ENCODE measurements around the gene WASHC4.

Gene WASHC4

DNA sequence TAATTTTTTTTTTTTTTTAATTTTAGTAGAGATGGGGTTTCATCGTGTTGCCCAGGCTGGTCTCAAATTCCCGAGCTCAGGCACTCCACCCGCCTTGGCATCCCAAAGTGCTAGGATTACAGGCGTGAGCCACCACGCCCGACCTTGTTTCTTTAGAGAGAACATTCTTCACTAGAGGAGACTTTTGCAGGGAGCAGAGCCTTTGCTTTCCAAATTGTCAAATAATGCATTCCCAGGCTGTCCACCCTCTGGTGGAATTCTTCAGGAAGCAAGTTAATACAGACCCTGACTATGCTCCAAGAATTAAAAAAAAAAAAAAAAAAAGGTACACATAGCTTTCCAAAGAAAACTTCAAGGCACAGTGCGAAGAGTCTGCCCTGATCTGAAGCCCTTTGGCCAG is 30.1 kb upstream of the WASHC4 start:
- Histone ChIP-seq H3K27me3 (ENCODE audit: insufficient read depth, low read depth, severe bottlenecking) (no peaks in the 10 kb centered on the region), H3K27ac (no peak overlapping the region), H3K4me3 (ENCODE audit: low read depth, low read length) (no peak overlapping the region), H3K36me3 (no peaks in the 10 kb centered on the region), H3K9me3 (ENCODE audit: severe bottlenecking) (no peaks in the 10 kb centered on the region)
- TF ChIP-seq, protein P1, sequence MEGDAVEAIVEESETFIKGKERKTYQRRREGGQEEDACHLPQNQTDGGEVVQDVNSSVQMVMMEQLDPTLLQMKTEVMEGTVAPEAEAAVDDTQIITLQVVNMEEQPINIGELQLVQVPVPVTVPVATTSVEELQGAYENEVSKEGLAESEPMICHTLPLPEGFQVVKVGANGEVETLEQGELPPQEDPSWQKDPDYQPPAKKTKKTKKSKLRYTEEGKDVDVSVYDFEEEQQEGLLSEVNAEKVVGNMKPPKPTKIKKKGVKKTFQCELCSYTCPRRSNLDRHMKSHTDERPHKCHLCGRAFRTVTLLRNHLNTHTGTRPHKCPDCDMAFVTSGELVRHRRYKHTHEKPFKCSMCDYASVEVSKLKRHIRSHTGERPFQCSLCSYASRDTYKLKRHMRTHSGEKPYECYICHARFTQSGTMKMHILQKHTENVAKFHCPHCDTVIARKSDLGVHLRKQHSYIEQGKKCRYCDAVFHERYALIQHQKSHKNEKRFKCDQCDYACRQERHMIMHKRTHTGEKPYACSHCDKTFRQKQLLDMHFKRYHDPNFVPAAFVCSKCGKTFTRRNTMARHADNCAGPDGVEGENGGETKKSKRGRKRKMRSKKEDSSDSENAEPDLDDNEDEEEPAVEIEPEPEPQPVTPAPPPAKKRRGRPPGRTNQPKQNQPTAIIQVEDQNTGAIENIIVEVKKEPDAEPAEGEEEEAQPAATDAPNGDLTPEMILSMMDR (IDR thresholded peaks at IDR 0.05; ENCODE audit: low read depth, low read length) = no peak
- no peak for DNase-seq

DNA sequence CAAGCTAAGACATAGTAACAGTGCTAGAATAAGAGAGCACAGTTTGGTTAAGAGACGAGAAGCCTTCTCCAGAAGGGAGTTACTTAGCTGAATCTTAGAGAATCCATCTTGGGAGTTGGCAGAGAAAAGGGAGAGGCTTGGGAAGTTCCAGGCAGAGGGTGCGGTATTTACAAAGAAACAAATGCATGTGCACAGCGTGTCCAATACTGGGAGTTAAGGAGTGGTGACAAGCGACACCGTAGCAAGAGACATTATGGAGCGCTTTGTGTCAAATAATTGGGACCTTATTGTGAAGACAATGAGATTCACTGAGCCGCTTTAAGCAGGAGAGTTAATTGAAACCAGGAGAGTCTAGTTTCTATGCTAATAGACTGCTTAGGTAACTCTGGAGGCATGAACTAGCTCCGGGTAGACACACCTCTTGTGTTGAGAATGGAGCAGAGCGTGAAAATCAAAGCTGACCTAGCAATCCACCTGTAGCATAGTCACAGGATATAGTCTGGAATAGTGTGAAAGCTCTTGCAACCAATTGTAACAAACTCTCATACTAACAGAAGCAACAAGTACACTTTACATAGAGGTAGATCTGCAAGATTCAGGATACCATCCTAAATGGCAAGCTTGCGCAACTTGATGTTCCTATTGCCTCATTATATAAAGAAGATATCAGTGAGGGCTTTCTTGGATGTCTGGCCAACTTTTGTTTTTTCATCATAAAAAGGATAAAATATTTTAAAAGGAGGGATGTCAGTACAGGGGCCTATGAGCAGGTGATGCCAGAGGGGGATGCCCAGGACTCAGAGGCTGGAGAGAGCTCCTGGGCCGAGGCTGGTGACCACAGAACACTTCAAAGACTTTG is 28.6 kb upstream of the WASHC4 start:
- H3K27me3 ChIP-seq (ENCODE audit: insufficient read depth, low read depth, severe bottlenecking) = no peaks in the 10 kb centered on the region
- no peaks in the 10 kb centered on the region for H3K9me3 ChIP-seq (ENCODE audit: severe bottlenecking)
- TF ChIP-seq, protein P1 (IDR thresholded peaks at IDR 0.05; ENCODE audit: low read depth, low read length) = no peak
- no peak overlapping the region for H3K27ac ChIP-seq
- DNase-seq = no peak
- no peaks in the 10 kb centered on the region for H3K36me3 ChIP-seq
- H3K4me3 ChIP-seq (ENCODE audit: low read depth, low read length) = no peak overlapping the region

DNA sequence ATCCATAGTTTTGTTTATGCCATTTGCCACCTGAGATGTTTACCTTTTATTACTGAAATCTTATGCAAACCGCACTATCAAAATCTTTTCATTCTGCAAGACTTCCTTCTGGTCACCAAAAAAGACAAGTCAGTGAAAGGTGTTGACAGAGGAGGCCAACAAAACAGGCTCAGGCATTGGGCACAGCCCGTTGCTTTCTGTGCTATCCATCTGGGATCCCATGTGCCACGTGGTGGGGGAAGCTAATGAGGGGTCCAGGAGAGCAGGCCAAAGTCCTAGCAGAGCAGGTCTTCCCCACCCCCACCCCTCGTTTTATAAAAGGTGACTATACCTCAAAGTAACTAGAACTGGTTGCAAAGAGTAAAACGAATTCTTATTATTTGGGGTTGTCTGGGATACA is 24.5 kb upstream of the WASHC4 start:
- no peaks in the 10 kb centered on the region for H3K9me3 ChIP-seq (ENCODE audit: severe bottlenecking)
- TF ChIP-seq, protein P1 (IDR thresholded peaks at IDR 0.05; ENCODE audit: low read depth, low read length) = no peak
- DNase-seq = no peak
- no peak overlapping the region for H3K27ac ChIP-seq
- H3K4me3 ChIP-seq (ENCODE audit: low read depth, low read length) = no peak overlapping the region
- H3K36me3 ChIP-seq = no peaks in the 10 kb centered on the region
- H3K27me3 ChIP-seq (ENCODE audit: insufficient read depth, low read depth, severe bottlenecking) = no peaks in the 10 kb centered on the region

DNA sequence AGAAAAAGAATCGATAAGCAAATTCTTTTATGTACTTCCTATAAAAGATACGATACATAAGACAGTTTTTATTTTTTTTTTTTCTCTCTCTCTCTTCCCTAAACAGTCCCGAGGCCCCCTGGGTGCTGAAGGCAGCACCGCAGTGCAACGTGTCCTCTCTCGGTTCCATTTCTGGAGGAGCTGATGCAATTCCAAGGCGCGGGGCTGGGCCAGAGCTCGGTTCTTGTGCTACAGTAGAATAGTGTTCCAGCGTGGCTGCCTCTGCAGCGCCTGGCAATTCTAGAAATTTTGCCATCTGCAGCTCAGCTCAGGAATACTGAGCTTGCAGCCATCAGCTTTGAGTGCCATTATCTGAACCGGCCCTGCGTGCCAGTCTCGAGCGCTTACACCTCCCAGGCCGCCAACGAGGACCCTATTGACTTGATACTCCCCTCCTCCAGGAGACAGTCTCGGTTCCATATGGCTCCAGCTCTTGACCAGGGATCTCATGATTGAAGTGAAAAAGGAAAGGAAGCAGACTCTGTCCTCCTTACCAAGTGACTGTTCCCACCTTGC is 23.9 kb upstream of the WASHC4 start:
- peak overlapping the region; percentile 36 for H3K4me3 ChIP-seq (ENCODE audit: low read depth, low read length)
- TF ChIP-seq, protein P1 (IDR thresholded peaks at IDR 0.05; ENCODE audit: low read depth, low read length) = no peak
- H3K9me3 ChIP-seq (ENCODE audit: severe bottlenecking) = no peaks in the 10 kb centered on the region
- H3K27ac ChIP-seq = no peak overlapping the region
- H3K27me3 ChIP-seq (ENCODE audit: insufficient read depth, low read depth, severe bottlenecking) = no peaks in the 10 kb centered on the region
- H3K36me3 ChIP-seq = no peaks in the 10 kb centered on the region
- no peak for DNase-seq

DNA sequence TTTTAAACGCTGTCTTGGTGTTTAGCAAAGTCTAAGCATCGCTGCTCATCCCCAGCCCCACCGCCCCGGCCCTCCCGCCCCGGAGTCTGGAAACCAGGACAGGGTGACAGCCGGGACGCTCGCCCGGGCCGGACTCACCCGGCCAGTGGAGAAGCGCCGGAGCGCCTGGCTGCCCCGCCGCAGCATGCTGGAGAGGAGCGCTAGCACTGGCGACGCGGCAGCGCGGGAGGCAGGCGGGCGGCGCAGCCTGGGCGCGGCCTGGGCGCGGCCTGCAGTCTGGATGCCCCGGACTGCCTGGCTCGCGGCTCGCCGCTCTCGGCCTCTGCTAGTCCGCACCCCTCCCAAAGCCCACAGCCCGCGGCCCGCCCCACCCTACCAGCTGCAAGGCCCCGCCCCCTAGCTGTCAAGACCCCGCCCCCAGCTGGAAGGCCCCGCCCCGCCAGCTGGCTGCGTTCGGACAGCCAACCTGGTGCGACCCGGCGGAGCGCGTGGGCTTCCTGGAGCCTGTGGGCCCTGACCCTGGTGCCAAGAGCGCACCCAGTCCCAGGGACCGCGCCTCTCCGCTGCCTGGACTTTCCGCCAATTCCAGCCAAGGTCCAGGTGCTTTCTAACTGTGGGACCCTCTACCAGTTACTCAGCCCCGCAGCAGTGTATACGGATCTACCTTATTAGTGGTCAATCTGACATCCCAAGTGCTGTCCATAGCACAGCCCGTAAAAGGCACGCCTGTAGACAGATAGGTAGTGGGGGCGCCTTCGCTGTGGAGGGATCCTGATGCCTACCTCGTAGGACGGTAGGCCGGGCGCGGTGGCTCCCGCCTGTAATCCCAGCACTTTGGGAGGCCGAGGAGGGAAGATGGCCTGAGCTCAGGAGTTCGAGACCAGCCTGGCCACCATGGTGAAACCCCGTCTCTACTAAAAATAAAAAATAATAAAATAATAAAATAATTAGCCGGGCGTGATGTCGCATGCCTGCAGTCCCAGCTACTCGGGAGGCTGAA is 23.0 kb upstream of the WASHC4 start, which contains the start of gene ALDH1L2:
Gene ALDH1L2 (minus strand): TSS at position 208 of the 1,000 bp plus-strand sequence. CDS start 22 bp downstream, at position 186.
- Histone ChIP-seq H3K4me3 (ENCODE audit: low read depth, low read length) (peak within 1 kb of the TSS; percentile 36), H3K27ac (no peak within 1 kb of the TSS), H3K9me3 (ENCODE audit: severe bottlenecking) (no peaks in the 10 kb centered on the region), H3K36me3 (no peaks in the 10 kb centered on the region), H3K27me3 (ENCODE audit: insufficient read depth, low read depth, severe bottlenecking) (no peaks in the 10 kb centered on the region)
- DNase-seq = peak; percentile 48
- TF ChIP-seq, protein P1 (IDR thresholded peaks at IDR 0.05; ENCODE audit: low read depth, low read length) = no peak

Data from WERI-Rb-1 (cell line).